ENCODE measurements around the gene ACCS.

The ACCS gene

DNA sequence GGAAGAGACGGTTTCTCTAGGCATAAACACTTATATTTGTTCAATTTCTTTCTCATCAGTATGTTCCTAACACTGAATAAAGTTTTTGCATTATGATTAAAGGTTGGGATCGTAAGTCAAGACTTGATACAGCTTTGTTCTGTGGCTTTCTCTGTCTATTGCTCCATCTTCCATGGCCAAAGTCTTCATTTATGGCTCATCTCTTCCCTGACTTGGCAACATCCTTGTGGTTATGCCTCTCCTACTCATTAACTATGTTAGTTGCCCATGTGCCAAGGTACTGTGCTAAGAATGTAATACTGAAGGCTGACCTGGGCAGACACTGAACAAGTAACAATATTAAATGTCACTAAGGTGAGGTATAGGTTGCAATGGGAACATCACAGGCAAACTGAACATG, 19.9 kb upstream of the ACCS start:
- no peak for DNase-seq

GRCh38 chr11:44047298-44047697, 18.8 kb upstream of the ACCS start:
- no peak for DNase-seq

- no peak for DNase-seq
Measured at GRCh38 chr11:44047931-44048431, 18.1 kb upstream of the ACCS start, which contains the start of gene ACCSL. Gene ACCSL, plus strand, starts transcription at chr11:44047981. Its CDS starts 56 bp downstream, at chr11:44048037.

DNA sequence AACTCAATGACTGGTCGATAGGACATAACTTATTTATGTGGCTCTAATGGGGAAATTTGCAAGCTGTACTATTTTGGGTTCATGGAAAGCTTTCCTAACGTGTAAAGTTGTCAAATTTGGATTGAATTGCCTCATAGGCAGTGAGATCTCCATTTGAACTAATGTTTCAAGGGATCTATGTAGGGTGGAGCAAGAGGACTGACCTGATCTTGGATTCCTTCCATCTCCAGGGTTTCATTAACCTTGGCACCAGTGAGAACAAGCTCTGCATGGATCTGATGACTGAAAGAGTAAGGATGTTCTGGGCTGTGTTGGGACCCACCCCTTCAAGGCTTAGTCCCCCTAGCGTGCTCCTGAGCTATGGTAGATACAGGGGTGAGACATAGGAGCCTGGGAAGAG, 16.2 kb upstream of the ACCS start:
- DNase-seq = no peak

DNA sequence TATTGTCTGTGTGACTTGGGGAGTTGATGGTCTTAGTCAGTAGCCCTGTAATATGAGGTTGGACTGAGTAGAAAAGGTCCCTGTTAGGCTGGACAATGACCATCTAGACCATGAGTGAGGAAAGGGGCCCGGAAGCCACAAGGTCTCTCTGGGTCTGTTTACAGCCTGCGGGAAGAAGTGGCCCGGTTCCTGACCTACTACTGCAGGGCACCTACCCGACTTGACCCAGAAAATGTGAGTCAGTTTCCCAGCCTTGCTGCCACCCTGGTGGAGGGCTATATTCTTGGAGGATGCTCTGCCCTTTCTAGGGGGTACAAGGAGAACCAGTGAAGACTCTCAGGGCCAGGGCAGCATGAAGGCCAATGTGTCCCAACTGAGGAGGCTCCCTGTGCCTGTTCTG, 14.9 kb upstream of the ACCS start:
- DNase-seq = no peak

- DNase-seq = no peak
Measured at GRCh38 chr11:44057340-44057739, 8.7 kb upstream of the ACCS start.

GRCh38 chr11:44058275-44058674, 7.8 kb upstream of the ACCS start:
- no peak for DNase-seq

DNA sequence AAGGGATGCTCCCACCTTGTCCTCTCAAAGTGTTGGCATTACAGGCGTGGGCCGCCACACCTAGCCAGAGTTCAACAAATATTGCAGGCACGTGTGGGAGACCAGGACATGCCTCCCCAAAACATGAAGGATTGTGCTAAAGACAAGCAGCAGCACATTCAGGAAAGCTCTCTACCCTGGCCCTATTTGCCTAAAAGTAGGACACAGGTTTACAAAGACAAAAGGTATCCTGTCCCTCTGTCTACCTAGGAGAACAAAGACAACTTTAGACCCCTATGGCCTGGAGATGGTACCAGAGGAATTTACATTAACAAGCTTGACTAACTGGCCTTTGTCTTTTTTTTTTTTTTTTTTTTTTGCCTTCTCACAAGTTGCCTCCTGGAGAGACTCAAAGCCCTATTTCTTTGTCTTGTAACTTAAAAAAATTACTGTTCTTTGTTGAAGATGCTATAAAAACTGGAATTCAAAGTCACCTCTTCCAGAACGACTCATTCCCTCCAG, 859 bp upstream of the ACCS start:
- DNase-seq = no peak

GRCh38 chr11:44066732-44067141, 667 bp downstream of the ACCS start:
- peak; percentile 24 to 33 for DNase-seq

GRCh38 chr11:44067266-44067665, 1.2 kb downstream of the ACCS start:
- DNase-seq = peak; percentile 34 to 46

- no peak for DNase-seq
Measured at GRCh38 chr11:44068180-44068579, 2.1 kb downstream of the ACCS start.

DNA sequence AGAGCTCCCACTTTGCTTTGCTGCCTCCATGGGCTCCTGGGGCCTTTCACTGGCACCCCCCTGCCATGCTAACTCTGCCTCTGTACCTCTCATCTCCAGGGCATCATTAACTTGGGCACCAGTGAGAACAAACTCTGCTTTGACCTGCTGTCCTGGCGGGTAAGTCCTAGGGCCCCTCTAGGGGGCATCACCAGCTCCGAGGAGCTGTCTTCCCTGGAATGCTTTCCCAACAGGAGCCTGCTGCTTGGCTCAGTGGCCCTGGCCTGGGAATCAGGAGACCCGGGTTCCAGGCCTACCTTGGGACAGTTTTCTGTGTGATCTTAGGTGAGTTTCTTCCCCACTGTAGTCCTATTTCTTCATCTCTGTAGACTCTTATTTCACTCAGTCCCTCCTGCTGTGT, 5.1 kb downstream of the ACCS start:
- DNase-seq = no peak

- DNase-seq = no peak
Measured at GRCh38 chr11:44072757-44073658, 6.9 kb downstream of the ACCS start.

- no peak for DNase-seq
Measured at GRCh38 chr11:44078794-44079193, 12.7 kb downstream of the ACCS start.

GRCh38 chr11:44079376-44079775, 13.3 kb downstream of the ACCS start:
- no peak for DNase-seq

DNA sequence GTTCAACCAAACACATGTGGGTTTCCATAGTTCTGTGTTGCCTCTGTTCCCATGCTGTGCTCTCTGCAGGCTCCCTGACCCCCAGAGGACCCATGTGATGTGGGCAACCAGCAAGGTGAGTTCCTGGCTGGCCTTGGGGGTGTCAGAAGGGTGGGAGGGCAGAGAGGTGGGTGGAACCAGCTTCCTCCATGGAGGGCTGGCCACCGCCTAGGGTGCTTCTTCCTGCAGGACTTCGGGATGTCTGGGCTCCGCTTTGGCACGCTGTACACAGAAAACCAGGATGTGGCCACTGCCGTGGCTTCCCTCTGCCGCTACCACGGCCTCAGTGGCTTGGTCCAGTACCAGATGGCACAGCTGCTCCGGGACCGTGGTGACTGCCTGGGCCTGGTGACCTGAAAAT, 14.9 kb downstream of the ACCS start:
- DNase-seq = no peak

DNA sequence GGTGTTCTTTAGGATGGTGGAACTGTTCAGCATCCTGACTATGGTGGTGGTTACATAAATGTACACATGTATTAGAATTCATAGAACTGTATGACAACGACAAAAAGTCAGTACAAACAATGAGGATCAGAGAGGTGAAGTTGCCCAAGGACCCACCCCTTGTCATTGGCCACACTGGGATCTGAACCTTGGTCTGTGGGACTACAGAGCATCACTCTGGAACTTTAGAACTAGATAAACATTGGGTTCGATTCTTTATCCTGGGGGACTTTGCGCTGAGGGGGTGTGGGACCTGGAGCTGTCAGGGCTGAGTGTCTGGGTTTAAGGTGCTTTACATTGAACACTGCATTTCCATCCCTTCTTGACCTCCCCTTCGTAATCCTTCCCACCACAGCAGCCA, 16.6 kb downstream of the ACCS start:
- no peak for DNase-seq

DNA sequence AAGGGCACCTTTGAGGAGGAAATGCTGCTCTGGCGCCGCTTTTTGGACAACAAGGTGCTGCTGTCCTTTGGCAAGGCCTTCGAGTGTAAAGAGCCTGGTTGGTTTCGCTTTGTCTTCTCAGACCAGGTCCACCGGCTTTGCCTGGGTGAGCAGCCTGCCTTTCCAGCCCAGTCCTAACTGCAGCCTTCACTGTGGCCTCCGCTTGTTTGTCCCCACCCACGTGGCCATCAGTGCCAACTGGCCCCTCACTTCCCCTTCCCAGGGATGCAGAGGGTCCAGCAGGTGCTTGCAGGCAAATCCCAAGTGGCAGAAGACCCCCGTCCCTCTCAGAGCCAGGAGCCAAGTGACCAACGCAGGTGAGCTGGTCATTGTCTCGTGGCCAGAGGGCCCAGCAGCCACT, 17.4 kb downstream of the ACCS start:
- no peak for DNase-seq

GRCh38 chr11:44083906-44084305, 17.8 kb downstream of the ACCS start:
- DNase-seq = no peak

- no peak for DNase-seq
Measured at GRCh38 chr11:44085330-44085729, 19.3 kb downstream of the ACCS start.

DNA sequence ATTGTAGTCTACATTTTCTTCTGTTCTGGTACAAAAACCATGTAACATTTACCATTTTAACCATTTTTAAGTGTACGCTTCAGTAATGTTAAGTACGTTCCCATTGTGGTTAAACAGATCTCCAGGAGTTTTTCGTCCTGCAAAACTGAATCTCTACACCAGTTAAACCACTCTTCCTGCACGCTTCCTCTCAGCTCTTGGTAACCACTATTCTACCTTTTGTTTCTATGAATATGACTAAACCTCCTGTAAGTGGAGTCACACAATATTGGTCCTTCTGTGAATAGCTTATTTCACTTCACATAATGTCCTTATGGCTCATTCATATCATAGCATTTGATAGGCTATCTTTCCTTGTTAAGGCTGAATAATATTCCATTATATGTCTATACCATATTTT, 22.3 kb downstream of the ACCS start:
- peak; percentile 24 to 53 for DNase-seq

DNA sequence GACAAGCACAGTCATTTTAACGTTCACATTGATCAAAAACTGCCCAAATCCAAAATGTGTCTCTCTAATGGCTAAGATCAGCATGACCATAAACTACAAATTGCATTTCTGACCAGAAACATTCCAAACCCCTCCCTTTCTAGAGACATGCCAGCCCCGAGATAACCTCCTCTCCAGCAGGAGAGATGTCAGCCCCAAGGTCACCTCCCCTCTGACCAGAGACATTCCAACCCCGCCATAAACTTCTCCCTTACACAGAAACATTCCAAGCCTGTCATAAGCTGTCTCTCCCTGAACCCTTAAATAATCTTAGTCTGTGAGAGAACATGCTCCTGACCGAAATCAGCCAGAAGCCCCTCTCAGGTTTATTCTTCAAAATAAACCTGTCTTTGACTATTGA, 22.8 kb downstream of the ACCS start:
- no peak for DNase-seq

GRCh38 chr11:44090539-44090938, 24.5 kb downstream of the ACCS start:
- DNase-seq = no peak

DNA sequence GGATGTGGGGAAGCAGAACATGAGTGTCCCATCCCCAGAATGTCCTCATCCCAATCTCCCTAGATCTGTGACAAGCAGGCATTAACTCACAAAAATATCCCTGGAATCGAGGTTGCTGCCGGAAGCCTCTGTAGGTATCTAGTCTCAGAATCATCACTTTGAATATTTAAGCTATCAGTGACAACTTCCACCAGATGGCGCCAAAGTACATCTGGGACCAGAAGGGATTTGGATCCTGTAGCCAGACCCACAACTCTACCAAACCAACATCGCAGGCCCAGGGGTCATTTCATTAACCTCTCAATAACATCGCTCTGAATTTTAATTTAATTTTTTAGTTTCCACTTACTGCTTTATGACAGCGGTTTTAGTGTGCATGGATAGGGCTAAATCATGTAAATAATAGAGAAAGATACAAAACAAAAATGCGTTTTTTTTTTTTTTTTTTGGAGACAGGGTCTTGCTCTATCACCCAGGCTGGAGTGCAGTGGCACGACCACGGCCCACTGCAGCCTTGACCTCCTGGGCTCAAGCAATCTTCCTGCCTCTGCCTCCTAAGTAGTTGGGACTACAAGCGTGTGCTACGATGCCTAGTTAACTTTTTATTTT, 28.3 kb downstream of the ACCS start:
- peak; percentile 75 to 76 for DNase-seq
